Measurements from ENCODE around the gene SOX30.

- no peak for TF ChIP-seq EZH2 (IDR thresholded peaks at IDR 0.05; ENCODE audit: borderline replicate concordance, insufficient read depth, low read depth, low read length, poor library complexity, severe bottlenecking)
- TF ChIP-seq, protein P1, sequence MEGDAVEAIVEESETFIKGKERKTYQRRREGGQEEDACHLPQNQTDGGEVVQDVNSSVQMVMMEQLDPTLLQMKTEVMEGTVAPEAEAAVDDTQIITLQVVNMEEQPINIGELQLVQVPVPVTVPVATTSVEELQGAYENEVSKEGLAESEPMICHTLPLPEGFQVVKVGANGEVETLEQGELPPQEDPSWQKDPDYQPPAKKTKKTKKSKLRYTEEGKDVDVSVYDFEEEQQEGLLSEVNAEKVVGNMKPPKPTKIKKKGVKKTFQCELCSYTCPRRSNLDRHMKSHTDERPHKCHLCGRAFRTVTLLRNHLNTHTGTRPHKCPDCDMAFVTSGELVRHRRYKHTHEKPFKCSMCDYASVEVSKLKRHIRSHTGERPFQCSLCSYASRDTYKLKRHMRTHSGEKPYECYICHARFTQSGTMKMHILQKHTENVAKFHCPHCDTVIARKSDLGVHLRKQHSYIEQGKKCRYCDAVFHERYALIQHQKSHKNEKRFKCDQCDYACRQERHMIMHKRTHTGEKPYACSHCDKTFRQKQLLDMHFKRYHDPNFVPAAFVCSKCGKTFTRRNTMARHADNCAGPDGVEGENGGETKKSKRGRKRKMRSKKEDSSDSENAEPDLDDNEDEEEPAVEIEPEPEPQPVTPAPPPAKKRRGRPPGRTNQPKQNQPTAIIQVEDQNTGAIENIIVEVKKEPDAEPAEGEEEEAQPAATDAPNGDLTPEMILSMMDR (IDR thresholded peaks at IDR 0.05), result no peak
Measured at GRCh38 chr5:157650991-157651611, 1.1 kb downstream of the SOX30 start.
